H9 (cell line): Measurements from ENCODE around the gene FBN1. TPM values are rescaled to one million over a fixed set of nuclear protein-coding genes. Genes with fewer than 3 reads are reported as not detected.

ENCODE experiments used
- DNase-seq: peaks from one replicate; pipeline ENCODE4 v3.0.0-alpha.2; 2017
- H2AFZ ChIP-seq: one replicate; pipeline ENCODE4 v1.6.1; 2013; ENCODE audit warnings: mild to moderate bottlenecking, low read length, control low read depth, moderate library complexity
- H2AK5ac ChIP-seq: 2 replicates; pipeline ENCODE4 v1.6.1; 2013; ENCODE audit warnings: low read length, control low read depth, mixed read lengths; ENCODE audit not compliant: insufficient read length
- H2BK120ac ChIP-seq: one replicate; pipeline ENCODE4 v1.6.1; 2013; ENCODE audit warnings: low read depth, mild to moderate bottlenecking, low read length, control low read depth, inconsistent platforms; ENCODE audit not compliant: poor library complexity, severe bottlenecking
- H2BK12ac ChIP-seq: 2 replicates; pipeline ENCODE4 v1.6.1; 2013; ENCODE audit warnings: low read length, control low read depth, mixed read lengths, low read depth; ENCODE audit not compliant: insufficient read length
- H2BK15ac ChIP-seq: 2 replicates; pipeline ENCODE4 v1.6.1; 2013; ENCODE audit warnings: low read depth, low read length, control low read depth
- H2BK20ac ChIP-seq: one replicate; pipeline ENCODE4 v1.6.1; 2013; ENCODE audit warnings: low read depth, mild to moderate bottlenecking, low read length, control low read depth, inconsistent platforms; ENCODE audit not compliant: poor library complexity, severe bottlenecking
- H2BK5ac ChIP-seq: 2 replicates; pipeline ENCODE4 v1.6.1; 2013; ENCODE audit warnings: low read length, control low read depth, mixed read lengths; ENCODE audit not compliant: insufficient read length
- H3K14ac ChIP-seq: 2 replicates; pipeline ENCODE4 v1.6.1; 2013; ENCODE audit warnings: low read length, control low read depth; ENCODE audit not compliant: insufficient read depth
- H3K18ac ChIP-seq: 2 replicates; pipeline ENCODE4 v1.6.1; 2013; ENCODE audit warnings: low read depth, mild to moderate bottlenecking, mixed read lengths, low read length, control low read depth; ENCODE audit not compliant: insufficient read length
- H3K23ac ChIP-seq: 2 replicates; pipeline ENCODE4 v1.6.1; 2013; ENCODE audit warnings: low read length, control low read depth, mixed read lengths, low read depth; ENCODE audit not compliant: insufficient read length
- H3K23me2 ChIP-seq: 2 replicates; pipeline ENCODE4 v1.6.1; 2013; ENCODE audit warnings: low read depth, mild to moderate bottlenecking, mixed read lengths, low read length, control low read depth; ENCODE audit not compliant: insufficient read length, poor library complexity, severe bottlenecking
- H3K27ac ChIP-seq: 2 replicates; pipeline ENCODE4 v1.5.1; 2013; ENCODE audit warnings: low read length, control low read depth, mixed read lengths, low read depth; ENCODE audit not compliant: insufficient read length
- H3K27me3 ChIP-seq: 2 replicates; pipeline ENCODE4 v1.6.1; 2013; ENCODE audit warnings: low read length, control low read depth, inconsistent platforms; ENCODE audit not compliant: insufficient read depth
- H3K4ac ChIP-seq: 2 replicates; pipeline ENCODE4 v1.6.1; 2013; ENCODE audit warnings: low read depth, mild to moderate bottlenecking, control low read depth, inconsistent platforms, low read length, moderate library complexity
- H3K4me1 ChIP-seq: 2 replicates; pipeline ENCODE4 v1.6.1; 2013; ENCODE audit warnings: low read length, control low read depth, inconsistent platforms; ENCODE audit not compliant: insufficient read depth
- H3K4me2 ChIP-seq: 2 replicates; pipeline ENCODE4 v1.6.1; 2013; ENCODE audit warnings: low read length, control low read depth, mixed read lengths; ENCODE audit not compliant: insufficient read length, insufficient read depth
- H3K56ac ChIP-seq: 2 replicates; pipeline ENCODE4 v1.6.1; 2013; ENCODE audit warnings: low read depth, mild to moderate bottlenecking, mixed read lengths, low read length, control low read depth; ENCODE audit not compliant: insufficient read length
- H3K79me1 ChIP-seq: 2 replicates; pipeline ENCODE4 v1.6.1; 2013; ENCODE audit warnings: low read depth, mild to moderate bottlenecking, moderate library complexity, low read length, control low read depth, inconsistent platforms; ENCODE audit not compliant: insufficient read depth, poor library complexity, severe bottlenecking
- H3K79me2 ChIP-seq: 2 replicates; pipeline ENCODE4 v1.6.1; 2013; ENCODE audit warnings: low read length, control low read depth, inconsistent platforms; ENCODE audit not compliant: insufficient read depth
- H3K9ac ChIP-seq: 2 replicates; pipeline ENCODE4 v1.6.1; 2013; ENCODE audit warnings: low read length, control low read depth, mixed read lengths; ENCODE audit not compliant: insufficient read length; ENCODE audit errors: extremely low read depth
- H3K9me3 ChIP-seq: one replicate; pipeline ENCODE4 v1.6.1; 2013; ENCODE audit warnings: low read depth, low read length, inconsistent platforms; ENCODE audit not compliant: control insufficient read depth
- H3T11ph ChIP-seq: one replicate; pipeline ENCODE4 v1.6.1; 2013; ENCODE audit warnings: mild to moderate bottlenecking, low read length, control low read depth, inconsistent platforms
- H4K20me1 ChIP-seq: one replicate; pipeline ENCODE4 v1.6.1; 2013; ENCODE audit not compliant: control insufficient read depth, insufficient read length, insufficient read depth
- H4K5ac ChIP-seq: 2 replicates; pipeline ENCODE4 v1.6.1; 2013; ENCODE audit warnings: low read depth, mild to moderate bottlenecking, mixed read lengths, low read length, control low read depth; ENCODE audit not compliant: insufficient read length
- H4K8ac ChIP-seq: replicated peaks from 2 replicates; pipeline ENCODE4 v1.6.1; 2013; ENCODE audit warnings: low read length, control low read depth, mixed read lengths, low read depth; ENCODE audit not compliant: insufficient read length
- H4K91ac ChIP-seq: 2 replicates; pipeline ENCODE4 v1.6.1; 2013; ENCODE audit warnings: low read depth, mild to moderate bottlenecking, moderate library complexity, mixed read lengths, low read length, control low read depth; ENCODE audit not compliant: insufficient read length
- H3K27ac Mint-ChIP-seq, 3 experiments: 2 replicates in 2 of 3; 3 replicates in 1 of 3; pipeline ENCODE4 v1.8.0; 2020 to 2021; ENCODE audit warnings: mixed read lengths in 3 of 3, mild to moderate bottlenecking in 1 of 3, moderate library complexity in 1 of 3
- H3K27me3 Mint-ChIP-seq: 2 replicates; pipeline ENCODE4 v1.8.0; 2021; ENCODE audit warnings: low read depth, mild to moderate bottlenecking, moderate library complexity, mixed read lengths
- H3K36me3 Mint-ChIP-seq, 3 experiments: 2 replicates in 2 of 3; 3 replicates in 1 of 3; pipeline ENCODE4 v1.8.0; 2020 to 2021; ENCODE audit warnings: low read depth in 3 of 3, mixed read lengths in 3 of 3; ENCODE audit not compliant: insufficient read depth in 1 of 3
- H3K4me1 Mint-ChIP-seq, 2 experiments: 2 replicates each; pipeline ENCODE4 v1.8.0; 2020; ENCODE audit warnings: mixed read lengths in 2 of 2
- H3K4me3 Mint-ChIP-seq, 2 experiments: 2 replicates in 1 of 2; 3 replicates in 1 of 2; pipeline ENCODE4 v1.8.0; 2020 to 2021; ENCODE audit warnings: mild to moderate bottlenecking in 2 of 2, mixed read lengths in 2 of 2, moderate library complexity in 1 of 2
- H3K9me3 Mint-ChIP-seq, 2 experiments: 2 replicates in 1 of 2; 3 replicates in 1 of 2; pipeline ENCODE4 v1.8.0; 2020; ENCODE audit warnings: mild to moderate bottlenecking in 2 of 2, mixed read lengths in 2 of 2, moderate library complexity in 1 of 2
- CTCF ChIP-seq: fragments of 200-600 bp; sonication (generic); conservative IDR thresholded peaks from 3 replicates; pipeline ENCODE4 v1.8.0; 2021; ENCODE audit warnings: antibody characterized with exemption, mild to moderate bottlenecking
- WGBS: extraction: QIAGEN DNeasy Blood & Tissue Kit; methylation state at CpG from one replicate; pipeline ENCODE4 v1.1.7; 2013; ENCODE audit warnings: missing lambda C conversion rate, low lambda C conversion rate, mixed read lengths; ENCODE audit not compliant: insufficient read length; ENCODE audit errors: extremely low coverage; 5-methylcytosine and 5-hydroxymethylcytosine counted together
- total RNA-seq: library from RNA; stranded (reverse); gene quantifications from 2 replicates; pipeline ENCODE4 v1.2.1, GENCODE V29; 2021

FBN1 gene
- total RNA-seq, 1 experiment from 2014 or later, result 3.6 TPM

GRCh38 chr15:48678851-48679250, 33.3 kb upstream of the FBN1 start:
- Histone ChIP-seq H3K4me1 (no peaks in the 10 kb centered on the region), H3K9me3 (no peaks in the 10 kb centered on the region), H2AK5ac (no peak overlapping the region), H3K9ac (no peak overlapping the region), H2BK20ac (no peak overlapping the region), H2BK15ac (no peak overlapping the region), H3K27me3 (no peaks in the 10 kb centered on the region), H2BK12ac (no peak overlapping the region), H3K27ac (no peak overlapping the region), H3K23ac (no peak overlapping the region), H3T11ph (no peak overlapping the region), H3K79me2 (no peaks in the 10 kb centered on the region), H3K4me2 (no peak overlapping the region), H3K23me2 (no peaks in the 10 kb centered on the region), H4K8ac (no peak overlapping the region), H2AFZ (no peak overlapping the region), H2BK120ac (no peak overlapping the region), H3K14ac (no peak overlapping the region), H3K18ac (no peak overlapping the region), H2BK5ac (no peak overlapping the region), H3K4ac (no peak overlapping the region), H3K79me1 (no peaks in the 10 kb centered on the region), H3K56ac (no peak overlapping the region), H4K20me1 (no peaks in the 10 kb centered on the region), H4K91ac (no peak overlapping the region), H4K5ac (no peak overlapping the region)
- H3K27me3 Mint-ChIP-seq, result no peaks in the 10 kb centered on the region
- no peaks in the 10 kb centered on the region for H3K9me3 Mint-ChIP-seq
- TF ChIP-seq CTCF, result no peak
- DNase-seq, result no peak
- no peak overlapping the region for H3K27ac Mint-ChIP-seq
- no CpG with 5 or more reads among the region's 7 CpGs for WGBS
- H3K4me3 Mint-ChIP-seq, result no peak overlapping the region
- no peaks in the 10 kb centered on the region for H3K36me3 Mint-ChIP-seq
- H3K4me1 Mint-ChIP-seq, result no peaks in the 10 kb centered on the region
